Psoas muscle (tissue), 8 donors: ENCODE results near the gene BCKDHB. TPM values are rescaled to one million over a fixed set of nuclear protein-coding genes. Genes with fewer than 3 reads are reported as not detected.

Experiments used
- ATAC-seq, 4 donors: fragments of 200-7000 bp; cut with Tn5 transposase; one replicate each; pipeline ENCODE4 v1.9.1; 2020; ENCODE audit warnings: moderate library complexity in 3 of 4, mild to moderate bottlenecking in 2 of 4
- DNase-seq, 2 donors: peaks; one replicate each; pipeline ENCODE4 v3.0.0-alpha.2; 2020
- H3K27ac ChIP-seq: fragments of 200-600 bp; one replicate; pipeline ENCODE4 v1.8.0; 2022
- H3K27me3 ChIP-seq, 3 donors: fragments of 200-600 bp in 1 of 3; one replicate each; pipeline versions ENCODE4 v1.6.1 to v1.8.0; 2013 to 2022; ENCODE audit warnings: low read length in 2 of 3, mild to moderate bottlenecking in 2 of 3, moderate library complexity in 1 of 3; ENCODE audit not compliant: insufficient read depth in 3 of 3
- H3K36me3 ChIP-seq, 2 donors: fragments of 200-600 bp in 1 of 2; one replicate each; pipeline versions ENCODE4 v1.6.1 to v1.8.0; 2013 to 2022; ENCODE audit warnings: low read depth in 1 of 2, mild to moderate bottlenecking in 1 of 2, moderate library complexity in 1 of 2; ENCODE audit not compliant: insufficient read depth in 1 of 2
- H3K4me1 ChIP-seq: fragments of 200-600 bp; one replicate; pipeline ENCODE4 v1.8.0; 2022
- H3K4me3 ChIP-seq: fragments of 200-600 bp; one replicate; pipeline ENCODE4 v1.8.0; 2022; ENCODE audit warnings: mild to moderate bottlenecking
- H3K9me3 ChIP-seq: fragments of 200-600 bp; one replicate; pipeline ENCODE4 v1.8.0; 2022
- WGBS, 3 donors: extraction: QIAGEN DNeasy Blood & Tissue Kit; methylation state at CpG; one replicate each; pipeline versions ENCODE4 v1.1.6 to v1.1.7; 2013; 5-methylcytosine and 5-hydroxymethylcytosine counted together
- intact Hi-C, 2 donors: fragments of 100-400 bp; cut with DNase I; formaldehyde crosslinking; loops; one replicate each; pipeline versions ENCODE4 v1.11.0 to v1.14.2; 2022
- polyA plus RNA-seq, 3 donors: library from polyadenylated mRNA; stranded (reverse); fragments of 200-250 nt; gene quantifications; one replicate each; pipeline ENCODE4 v1.2.3, GENCODE V29; 2013
- total RNA-seq, 4 donors: library from RNA; stranded (reverse); fragmentation: NEBNext Ultra II Directional in 2 of 4; extraction: Animal tissue kit (Norgen Biotek cat#: 25700) in 2 of 4; gene quantifications; one replicate each; pipeline versions ENCODE4 v1.2.1 to v1.2.4, GENCODE V29; 2021 to 2023
- TF ChIP-seq, protein P1 (sequence below): fragments of 200-600 bp; IDR thresholded peaks from one replicate; pipeline ENCODE4 v1.8.0; 2022; ENCODE audit warnings: antibody characterized with exemption
- donor health status: healthy with polysubstance abuse.
- donor health status: DM: no; HTN: no; CAD: no; lungs with moderate emphysema.
- donor health status: Bipolar disorder and iron deficiency.
- donor health status: healthy.
- donor health status: DM: yes; HTN: yes; CAD: no.
- donor health status: DM: no; HTN: no; CAD: no.
- donor health status: DM: no; HTN: no; CAD: no.
- donor health status: DM: yes; HTN: yes; CAD: no.

Gene BCKDHB
- total and polyA plus RNA-seq, 7 donors: 3.2 to 13.9 (median 6.7) TPM

- intact Hi-C loops: no loop called here
Measured at GRCh38 chr6:80366051-80366450, 259.6 kb downstream of the BCKDHB start.

GRCh38 chr6:80366714-80367113 is 260.2 kb downstream of the BCKDHB start:
- no peaks in the 10 kb centered on the region for H3K36me3 ChIP-seq
- no peaks in the 10 kb centered on the region for H3K27me3 ChIP-seq
- no peaks in the 10 kb centered on the region for H3K9me3 ChIP-seq
- intact Hi-C loops: no loop called here
- H3K4me3 ChIP-seq: no peak overlapping the region
- H3K4me1 ChIP-seq: peaks cover 8% of the 10 kb centered on the region
- H3K27ac ChIP-seq: no peak overlapping the region
- TF ChIP-seq, protein P1, sequence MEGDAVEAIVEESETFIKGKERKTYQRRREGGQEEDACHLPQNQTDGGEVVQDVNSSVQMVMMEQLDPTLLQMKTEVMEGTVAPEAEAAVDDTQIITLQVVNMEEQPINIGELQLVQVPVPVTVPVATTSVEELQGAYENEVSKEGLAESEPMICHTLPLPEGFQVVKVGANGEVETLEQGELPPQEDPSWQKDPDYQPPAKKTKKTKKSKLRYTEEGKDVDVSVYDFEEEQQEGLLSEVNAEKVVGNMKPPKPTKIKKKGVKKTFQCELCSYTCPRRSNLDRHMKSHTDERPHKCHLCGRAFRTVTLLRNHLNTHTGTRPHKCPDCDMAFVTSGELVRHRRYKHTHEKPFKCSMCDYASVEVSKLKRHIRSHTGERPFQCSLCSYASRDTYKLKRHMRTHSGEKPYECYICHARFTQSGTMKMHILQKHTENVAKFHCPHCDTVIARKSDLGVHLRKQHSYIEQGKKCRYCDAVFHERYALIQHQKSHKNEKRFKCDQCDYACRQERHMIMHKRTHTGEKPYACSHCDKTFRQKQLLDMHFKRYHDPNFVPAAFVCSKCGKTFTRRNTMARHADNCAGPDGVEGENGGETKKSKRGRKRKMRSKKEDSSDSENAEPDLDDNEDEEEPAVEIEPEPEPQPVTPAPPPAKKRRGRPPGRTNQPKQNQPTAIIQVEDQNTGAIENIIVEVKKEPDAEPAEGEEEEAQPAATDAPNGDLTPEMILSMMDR: no peak
- no peak for ATAC-seq
- DNase-seq: no peak

More at GRCh38 chr6:80366051-80366450, 259.6 kb downstream of the BCKDHB start:
- ATAC-seq: no peak
- WGBS, 3 donors: 30 to 55% (median 50%) methylated on average over 4 of the region's 4 CpGs
- H3K4me3 ChIP-seq: no peak overlapping the region
- H3K9me3 ChIP-seq: no peaks in the 10 kb centered on the region
- no peak for DNase-seq
- H3K27me3 ChIP-seq: no peaks in the 10 kb centered on the region
- no peaks in the 10 kb centered on the region for H3K36me3 ChIP-seq
- no peak overlapping the region for H3K27ac ChIP-seq
- H3K4me1 ChIP-seq: peaks cover 8% of the 10 kb centered on the region
- TF ChIP-seq, protein P1: no peak

- no peak for DNase-seq
- no peak for ATAC-seq
- no peak overlapping the region for H3K4me3 ChIP-seq
- H3K4me1 ChIP-seq: no peaks in the 10 kb centered on the region
- H3K27me3 ChIP-seq: no peaks in the 10 kb centered on the region
- intact Hi-C loops: no loop called here
- no peak overlapping the region for H3K27ac ChIP-seq
- TF ChIP-seq, protein P1: no peak
- H3K36me3 ChIP-seq: no peaks in the 10 kb centered on the region
- H3K9me3 ChIP-seq: no peaks in the 10 kb centered on the region
Measured at GRCh38 chr6:80376411-80376810, 269.9 kb downstream of the BCKDHB start.

GRCh38 chr6:80380566-80380965 is 274.1 kb downstream of the BCKDHB start:
- H3K9me3 ChIP-seq: no peaks in the 10 kb centered on the region
- H3K27me3 ChIP-seq: no peaks in the 10 kb centered on the region
- no peak overlapping the region for H3K27ac ChIP-seq
- WGBS, 3 donors: 35 to 48% (median 40%) methylated on average over 1 of the region's 1 CpG
- intact Hi-C loops: no loop called here
- TF ChIP-seq, protein P1: no peak
- H3K4me3 ChIP-seq: no peak overlapping the region
- no peak for ATAC-seq
- DNase-seq: no peak
- H3K4me1 ChIP-seq: no peaks in the 10 kb centered on the region
- H3K36me3 ChIP-seq: no peaks in the 10 kb centered on the region

- H3K9me3 ChIP-seq: no peaks in the 10 kb centered on the region
- intact Hi-C loops: no loop called here
- WGBS, 3 donors: 32 to 52% (median 44%) methylated on average over 2 of the region's 2 CpGs
- no peak overlapping the region for H3K27ac ChIP-seq
- TF ChIP-seq, protein P1: no peak
- H3K36me3 ChIP-seq: no peaks in the 10 kb centered on the region
- ATAC-seq: no peak
- no peak for DNase-seq
- no peaks in the 10 kb centered on the region for H3K4me1 ChIP-seq
- no peak overlapping the region for H3K4me3 ChIP-seq
- no peaks in the 10 kb centered on the region for H3K27me3 ChIP-seq
Measured at GRCh38 chr6:80382811-80383210, 276.3 kb downstream of the BCKDHB start.
